Gastroesophageal sphincter (tissue), 4 donors: Measurements from ENCODE around the gene DHX35. TPM values are rescaled to one million over a fixed set of nuclear protein-coding genes. Genes with fewer than 3 reads are reported as not detected.

Experiments used
- ATAC-seq: fragments of 150-250 bp; one replicate; pipeline ENCODE4 v1.9.1; 2016; ENCODE audit warnings: mild to moderate bottlenecking, moderate library complexity
- H3K27ac ChIP-seq, 4 donors: fragments of 200-600 bp; sonication (generic) in 3 of 4; 1 replicate in 3 of 4; 2 replicates in 1 of 4; pipeline ENCODE4 v1.5.1; 2016 to 2019
- H3K27me3 ChIP-seq: fragments of 200-600 bp; sonication (generic); one replicate; pipeline ENCODE4 v1.5.1; 2019
- H3K36me3 ChIP-seq, 2 donors: fragments of 200-600 bp; sonication (generic); one replicate each; pipeline ENCODE4 v1.5.1; 2019; ENCODE audit warnings: control low read depth in 1 of 2
- H3K4me1 ChIP-seq, 3 donors: fragments of 200-600 bp; sonication (generic); 1 replicate in 2 of 3; 2 replicates in 1 of 3; pipeline ENCODE4 v1.5.1; 2016 to 2019; ENCODE audit warnings: control low read depth in 2 of 3
- H3K4me3 ChIP-seq, 2 donors: fragments of 200-600 bp; sonication (generic); one replicate each; pipeline ENCODE4 v1.5.1; 2019; ENCODE audit warnings: mild to moderate bottlenecking in 1 of 2, moderate library complexity in 1 of 2
- H3K9me3 ChIP-seq, 3 donors: fragments of 200-600 bp; sonication (generic); one replicate each; pipeline ENCODE4 v1.5.1; 2017 to 2019; ENCODE audit warnings: control low read depth in 2 of 3
- EP300 ChIP-seq: sonication (generic); formaldehyde crosslinking; IDR thresholded peaks from one replicate; pipeline ENCODE4 v1.6.1; 2017; ENCODE audit warnings: antibody characterized with exemption, mild to moderate bottlenecking
- POLR2A ChIP-seq, 2 donors: fragments of 450-650 bp; IDR thresholded peaks; one replicate each; pipeline ENCODE4 v1.6.1; 2017; ENCODE audit warnings: antibody characterized with exemption in 2 of 2, mild to moderate bottlenecking in 2 of 2, moderate library complexity in 1 of 2
- POLR2AphosphoS5 ChIP-seq: sonication (generic); formaldehyde crosslinking; IDR thresholded peaks from one replicate; pipeline ENCODE4 v1.6.1; 2017; ENCODE audit warnings: antibody characterized with exemption
- WGBS, 2 donors: methylation state at CpG; one replicate each; pipeline ENCODE4 v1.1.5; 2018; ENCODE audit warnings: low coverage in 1 of 2; 5-methylcytosine and 5-hydroxymethylcytosine counted together
- total RNA-seq, 4 donors: library from RNA; depleted of rRNA; stranded (reverse); fragments of >200 nt; gene quantifications; one replicate each; pipeline ENCODE4 v1.1.0, GENCODE V29; 2016
- TF ChIP-seq, protein P1 (sequence below), 4 experiments: fragments of 200-600 bp in 2 of 4; fragments of 450-650 bp in 2 of 4; sonication (generic) in 1 of 4; IDR thresholded peaks; one replicate each; pipeline ENCODE4 v1.5.1; 2017 to 2019; ENCODE audit warnings: antibody characterized with exemption in 4 of 4, mild to moderate bottlenecking in 2 of 4, moderate library complexity in 2 of 4

Gene DHX35
- total RNA-seq, 4 donors from 2014 or later = 23.0 to 34.1 (median 25.6) TPM

DNA sequence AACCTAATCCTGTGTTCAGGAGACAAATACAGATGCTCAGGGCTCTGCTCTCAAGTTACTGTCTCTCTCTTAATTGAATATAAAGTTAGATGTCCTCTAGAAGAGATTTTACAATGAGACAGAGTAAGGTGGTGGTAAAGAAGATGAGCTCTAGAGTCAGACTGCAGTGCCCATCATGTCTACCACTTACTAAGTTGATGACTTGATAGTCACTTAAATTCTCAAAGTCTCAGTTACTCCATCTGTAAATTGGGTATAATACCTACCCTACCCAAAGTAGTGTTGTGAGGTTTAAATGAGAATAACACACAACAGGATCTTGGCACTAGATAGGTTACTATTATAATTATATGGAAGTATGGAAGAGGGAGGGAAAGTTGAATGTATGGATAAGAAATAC lies 1.6 kb downstream of the DHX35 start:
- no peaks in the 10 kb centered on the region for H3K27me3 ChIP-seq

DNA sequence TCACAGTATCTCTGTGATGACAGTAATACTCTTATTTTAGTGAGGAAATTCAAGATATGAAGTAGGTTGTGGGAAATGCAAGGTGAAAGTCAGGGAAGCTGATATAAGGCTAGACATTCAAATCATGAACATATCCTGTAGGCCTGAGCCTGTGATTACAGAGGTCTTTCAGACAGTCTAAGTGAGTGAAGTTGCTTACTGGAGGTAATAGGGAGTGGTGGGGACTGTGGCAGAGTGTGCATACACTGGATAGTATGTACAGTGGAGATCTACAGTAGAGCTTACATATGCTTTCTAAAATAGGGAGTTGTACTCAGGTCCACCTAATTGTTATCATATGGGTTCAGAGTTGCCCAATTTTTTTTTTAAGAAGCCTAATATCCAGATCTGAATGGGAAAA lies 3.1 kb downstream of the DHX35 start:
- H3K27me3 ChIP-seq = no peaks in the 10 kb centered on the region
- TF ChIP-seq EP300 (no peak), POLR2A (IDR thresholded peaks at IDR 0.05) (no peak), POLR2AphosphoS5 (no peak)
- TF ChIP-seq, protein P1, sequence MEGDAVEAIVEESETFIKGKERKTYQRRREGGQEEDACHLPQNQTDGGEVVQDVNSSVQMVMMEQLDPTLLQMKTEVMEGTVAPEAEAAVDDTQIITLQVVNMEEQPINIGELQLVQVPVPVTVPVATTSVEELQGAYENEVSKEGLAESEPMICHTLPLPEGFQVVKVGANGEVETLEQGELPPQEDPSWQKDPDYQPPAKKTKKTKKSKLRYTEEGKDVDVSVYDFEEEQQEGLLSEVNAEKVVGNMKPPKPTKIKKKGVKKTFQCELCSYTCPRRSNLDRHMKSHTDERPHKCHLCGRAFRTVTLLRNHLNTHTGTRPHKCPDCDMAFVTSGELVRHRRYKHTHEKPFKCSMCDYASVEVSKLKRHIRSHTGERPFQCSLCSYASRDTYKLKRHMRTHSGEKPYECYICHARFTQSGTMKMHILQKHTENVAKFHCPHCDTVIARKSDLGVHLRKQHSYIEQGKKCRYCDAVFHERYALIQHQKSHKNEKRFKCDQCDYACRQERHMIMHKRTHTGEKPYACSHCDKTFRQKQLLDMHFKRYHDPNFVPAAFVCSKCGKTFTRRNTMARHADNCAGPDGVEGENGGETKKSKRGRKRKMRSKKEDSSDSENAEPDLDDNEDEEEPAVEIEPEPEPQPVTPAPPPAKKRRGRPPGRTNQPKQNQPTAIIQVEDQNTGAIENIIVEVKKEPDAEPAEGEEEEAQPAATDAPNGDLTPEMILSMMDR (IDR thresholded peaks at IDR 0.05) = no peak
- H3K27ac ChIP-seq = peak overlapping the region in 3 of 4 donors; percentile 77 to 91 (median 80)
- ATAC-seq = no peak
- no peaks in the 10 kb centered on the region for H3K9me3 ChIP-seq
- H3K4me3 ChIP-seq = no peak overlapping the region
- peaks cover 3 to 77% (median 6%) of the 10 kb centered on the region in 3 donors for H3K4me1 ChIP-seq
- peaks cover 0 to 10% of the 10 kb centered on the region in 2 donors for H3K36me3 ChIP-seq

More for the DNA sequence above, 1.6 kb downstream of the DHX35 start:
- TF ChIP-seq, protein P1 (IDR thresholded peaks at IDR 0.05) = no peak
- TF ChIP-seq EP300 (no peak), POLR2A (IDR thresholded peaks at IDR 0.05) (no peak), POLR2AphosphoS5 (no peak)
- Histone ChIP-seq H3K9me3 (no peaks in the 10 kb centered on the region), H3K27ac (peak overlapping the region in 2 of 4 donors; percentile 95 to 98), H3K36me3 (no peaks in the 10 kb centered on the region), H3K4me3 (no peak overlapping the region), H3K4me1 (peaks cover 2 to 61% (median 3%) of the 10 kb centered on the region in 3 donors)
- ATAC-seq = no peak

- TF ChIP-seq POLR2A (IDR thresholded peaks at IDR 0.05) = no peak
- TF ChIP-seq, protein P1 (IDR thresholded peaks at IDR 0.05) = no peak
- TF ChIP-seq EP300 = no peak
- peak; percentile 65 for TF ChIP-seq POLR2AphosphoS5
- H3K36me3 ChIP-seq = peaks cover 0 to 24% of the 10 kb centered on the region in 2 donors
- H3K9me3 ChIP-seq = no peaks in the 10 kb centered on the region
- 0 to 55% methylated on average over 1 to 6 of the region's 6 CpGs for WGBS, 2 donors
- peak; percentile 53 for ATAC-seq
- no peak overlapping the region for H3K4me3 ChIP-seq
- peaks cover 3 to 88% (median 6%) of the 10 kb centered on the region in 3 donors for H3K4me1 ChIP-seq
- H3K27me3 ChIP-seq = no peaks in the 10 kb centered on the region
- peak overlapping the region; percentile 0 to 91 (median 78) for H3K27ac ChIP-seq
Observed at GRCh38 chr20:38968090-38968489, 5.9 kb downstream of the DHX35 start.

GRCh38 chr20:38969708-38970107 lies 7.6 kb downstream of the DHX35 start:
- no peaks in the 10 kb centered on the region for H3K27me3 ChIP-seq
- TF ChIP-seq POLR2AphosphoS5 = no peak
- TF ChIP-seq POLR2A (IDR thresholded peaks at IDR 0.05) = no peak
- TF ChIP-seq EP300 = no peak
- TF ChIP-seq, protein P1 (IDR thresholded peaks at IDR 0.05) = no peak
- peak overlapping the region; percentile 0 to 91 (median 78) for H3K27ac ChIP-seq
- peaks cover 0 to 30% of the 10 kb centered on the region in 2 donors for H3K36me3 ChIP-seq
- no peaks in the 10 kb centered on the region for H3K9me3 ChIP-seq
- H3K4me3 ChIP-seq = no peak overlapping the region
- ATAC-seq = no peak
- peaks cover 3 to 85% (median 6%) of the 10 kb centered on the region in 3 donors for H3K4me1 ChIP-seq
- WGBS, 2 donors = 73 to 78% methylated on average over 3 to 4 of the region's 4 CpGs

DNA sequence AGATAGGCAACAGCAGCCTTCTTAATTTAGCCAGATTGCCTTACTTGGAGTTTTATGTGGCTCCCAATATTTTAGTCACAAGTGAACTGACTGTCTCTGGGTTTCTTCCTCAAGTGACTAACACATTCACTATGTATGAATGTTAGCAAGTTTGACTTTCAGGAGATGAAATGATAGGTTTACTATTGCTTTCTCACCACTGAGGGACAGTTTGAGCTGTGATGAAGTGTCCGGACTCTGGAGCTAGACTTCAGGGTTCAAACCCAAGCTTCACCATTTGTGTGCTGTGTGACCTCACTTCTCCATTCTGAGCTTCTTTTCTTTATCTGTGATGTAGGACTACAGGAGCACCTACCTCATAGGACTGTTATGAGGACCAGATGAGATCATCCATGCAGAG lies 8.2 kb downstream of the DHX35 start:
- peak; percentile 57 for ATAC-seq
- H3K27ac ChIP-seq = peak overlapping the region; percentile 0 to 91 (median 78)
- H3K9me3 ChIP-seq = no peaks in the 10 kb centered on the region
- H3K4me1 ChIP-seq = peaks cover 3 to 90% (median 6%) of the 10 kb centered on the region in 3 donors
- TF ChIP-seq, protein P1 (IDR thresholded peaks at IDR 0.05) = no peak
- peak; percentile 65 for TF ChIP-seq POLR2AphosphoS5
- TF ChIP-seq POLR2A (IDR thresholded peaks at IDR 0.05) = no peak
- TF ChIP-seq EP300 = no peak
- H3K27me3 ChIP-seq = no peaks in the 10 kb centered on the region
- H3K4me3 ChIP-seq = no peak overlapping the region
- H3K36me3 ChIP-seq = peaks cover 0 to 30% of the 10 kb centered on the region in 2 donors
- WGBS, 2 donors = 17 to 43% methylated on average over 1 of the region's 1 CpG
